HepG2 (cell line): ENCODE data around the gene PDHX. TPM values are rescaled to one million over a fixed set of nuclear protein-coding genes. Genes with fewer than 3 reads are reported as not detected.
A peak's percentile ranks its signal among the peaks of the same experiment; 100 is the strongest.

ENCODE experiments used
- CCAR2 ChIP-seq: fragments of 200-400 bp; formaldehyde crosslinking; optimal IDR thresholded peaks from 2 replicates; pipeline ENCODE3; 2018; ENCODE audit warnings: low read depth, mild to moderate bottlenecking, low read length, moderate library complexity
- CREM ChIP-seq, 2 experiments: sonication (generic) in 1 of 2; formaldehyde crosslinking in 1 of 2; IDR thresholded peaks; 2 replicates each; pipeline versions ENCODE4 v1.4.0 to v1.6.1; 2016 to 2020; ENCODE audit warnings: antibody characterized with exemption in 1 of 2, mild to moderate bottlenecking in 1 of 2, missing genetic modification reagents in 1 of 2
- DPF2 ChIP-seq: sonication (generic); formaldehyde crosslinking; IDR thresholded peaks from 2 replicates; pipeline ENCODE4 v1.4.0; 2020; ENCODE audit warnings: mild to moderate bottlenecking, low read depth, missing genetic modification reagents, borderline replicate concordance
- FOXM1 ChIP-seq: sonication (generic); formaldehyde crosslinking; IDR thresholded peaks from 2 replicates; pipeline ENCODE4 v1.5.0; 2020; ENCODE audit warnings: missing genetic modification reagents
- HHEX ChIP-seq: IDR thresholded peaks from 2 replicates; pipeline ENCODE4 v1.6.1; 2016; ENCODE audit warnings: control low read depth
- MAFK ChIP-seq, 2 experiments: IDR thresholded peaks in 1 of 2; conservative IDR thresholded peaks in 1 of 2; 2 replicates each; pipeline ENCODE4 v1.6.1; 2011; ENCODE audit warnings: improper control_type of control experiment in 2 of 2, low read length in 2 of 2
- NAIF1 ChIP-seq: sonication (generic); formaldehyde crosslinking; IDR thresholded peaks from 2 replicates; pipeline ENCODE4 v1.5.0; 2020; ENCODE audit warnings: mild to moderate bottlenecking, missing genetic modification reagents, borderline replicate concordance
- NR3C1 ChIP-seq: sonication (generic); formaldehyde crosslinking; IDR thresholded peaks from 2 replicates; pipeline ENCODE4 v1.4.0; 2020; ENCODE audit warnings: missing genetic modification reagents
- PHB2 ChIP-seq: fragments of 450-650 bp; IDR thresholded peaks from 2 replicates; pipeline ENCODE4 v1.6.1; 2018; ENCODE audit not compliant: partially characterized antibody
- RXRB ChIP-seq: IDR thresholded peaks from 2 replicates; pipeline ENCODE4 v1.6.1; 2016; ENCODE audit warnings: borderline replicate concordance, missing genetic modification reagents, missing compliant biosample characterization
- SRSF4 ChIP-seq: fragments of 200-400 bp; formaldehyde crosslinking; IDR thresholded peaks from one replicate; pipeline ENCODE4 v1.6.1; 2018; ENCODE audit warnings: mild to moderate bottlenecking, low read depth, low read length, moderate library complexity; ENCODE audit not compliant: poor library complexity, severe bottlenecking
- TEAD3 ChIP-seq: optimal IDR thresholded peaks from 2 replicates; pipeline ENCODE3; 2016; ENCODE audit warnings: borderline replicate concordance
- ZBTB20 ChIP-seq: sonication (generic); formaldehyde crosslinking; IDR thresholded peaks from 2 replicates; pipeline ENCODE4 v1.8.1; 2023; ENCODE audit warnings: missing genetic modification reagents, low read depth, mild to moderate bottlenecking, borderline replicate concordance
- ZMAT3 ChIP-seq: sonication (generic); formaldehyde crosslinking; conservative IDR thresholded peaks from 2 replicates; pipeline ENCODE4 v1.7.0; 2021; ENCODE audit warnings: missing genetic modification reagents
- ZNF124 ChIP-seq: sonication (generic); formaldehyde crosslinking; IDR thresholded peaks from 2 replicates; pipeline ENCODE4 v1.4.0; 2020; ENCODE audit warnings: missing genetic modification reagents
- ZNF138 ChIP-seq: sonication (generic); formaldehyde crosslinking; IDR thresholded peaks from 2 replicates; pipeline ENCODE4 v1.5.0; 2020; ENCODE audit warnings: mild to moderate bottlenecking, low read depth, missing genetic modification reagents
- ZNF530 ChIP-seq: sonication (generic); formaldehyde crosslinking; IDR thresholded peaks from 2 replicates; pipeline ENCODE4 v1.5.0; 2020; ENCODE audit warnings: low read depth, mild to moderate bottlenecking, missing genetic modification reagents
- ZNF772 ChIP-seq: sonication (generic); formaldehyde crosslinking; IDR thresholded peaks from 2 replicates; pipeline ENCODE4 v1.5.0; 2020; ENCODE audit warnings: mild to moderate bottlenecking, missing genetic modification reagents
- ZNF883 ChIP-seq: sonication (generic); formaldehyde crosslinking; IDR thresholded peaks from 2 replicates; pipeline ENCODE4 v1.5.1; 2020; ENCODE audit warnings: mild to moderate bottlenecking, missing genetic modification reagents; ENCODE audit errors: not compliant biosample characterization
- ZSCAN30 ChIP-seq: sonication (generic); formaldehyde crosslinking; IDR thresholded peaks from 2 replicates; pipeline ENCODE4 v1.5.0; 2020; ENCODE audit warnings: mild to moderate bottlenecking, missing genetic modification reagents
- polyA plus RNA-seq, 8 experiments: library from polyadenylated mRNA; depleted of rRNA in 3 of 8; stranded (reverse) in 7 of 8; unstranded in 1 of 8; fragments of >200 nt; fragmentation: Illumina TruSeq in 4 of 8; extraction: Trizol in 4 of 8; gene quantifications; 2 replicates each; pipeline versions ENCODE4 v1.2.1 to v1.2.3, GENCODE V29; 2011 to 2016; ENCODE audit warnings: low read depth in 4 of 8, missing spikeins in 1 of 8, mixed read lengths in 1 of 8; ENCODE audit not compliant: insufficient read depth in 1 of 8
- total RNA-seq, 5 experiments: library from RNA; depleted of rRNA; stranded (reverse); fragments of >200 nt; fragmentation: Illumina TruSeq; extraction: Trizol; gene quantifications; 2 replicates each; pipeline ENCODE4 v1.2.3, GENCODE V29; 2016; ENCODE audit warnings: low read depth in 1 of 5
- TF ChIP-seq, protein P1 (sequence below): sonication (generic); formaldehyde crosslinking; IDR thresholded peaks from 2 replicates; pipeline ENCODE4 v1.5.1; 2020; ENCODE audit warnings: missing genetic modification reagents, mild to moderate bottlenecking, borderline replicate concordance
- TF ChIP-seq, protein P2 (sequence below): sonication (generic); formaldehyde crosslinking; IDR thresholded peaks from 2 replicates; pipeline ENCODE4 v1.9.0; 2021; ENCODE audit warnings: missing genetic modification reagents, borderline replicate concordance

Gene PDHX
- total and polyA plus RNA-seq, 2 of the 13 experiments (the other 11 are each of a cell fraction or from before 2014, with no cell fraction given) = 41.0 to 73.8 TPM

- TF ChIP-seq CREM (IDR thresholded peaks at IDR 0.05) = peak; percentile 76
- no peak for TF ChIP-seq CREM (CRISPR knock-in tag; IDR thresholded peaks at IDR 0.05)
- TF ChIP-seq ZMAT3 (CRISPR knock-in tag) = peak; percentile 81; the same call in 1 of the 2 replicates
- TF ChIP-seq ZNF883 = peak; percentile 49
- TF ChIP-seq FOXM1 (CRISPR knock-in tag) = no peak
- TF ChIP-seq ZNF530 (CRISPR knock-in tag) = no peak
- 0 out of 2 replicates have a peak, but pooled peaks have one; percentile 65 for TF ChIP-seq HHEX (CRISPR knock-in tag)
- no peak for TF ChIP-seq CCAR2
- TF ChIP-seq ZNF124 (CRISPR knock-in tag) = peak; percentile 92; the same call in 1 of the 2 replicates
- TF ChIP-seq ZNF772 (CRISPR knock-in tag) = peak; percentile 85
- peak; percentile 93 for TF ChIP-seq TEAD3 (CRISPR knock-in tag)
- TF ChIP-seq NAIF1 (CRISPR knock-in tag) = peak; percentile 90; the same call in 1 of the 2 replicates
- no peak for TF ChIP-seq NR3C1 (CRISPR knock-in tag)
- TF ChIP-seq DPF2 (CRISPR knock-in tag) = no peak; the same call in 1 of the 2 replicates
- TF ChIP-seq MAFK (conservative IDR thresholded peaks at IDR 0.05 in 1 of 2, IDR thresholded peaks at IDR 0.05 in 1 of 2; ENCODE audit: low read length in 2 of 2) = peak in 1 of 2 experiments; percentile 31; a peak in 1 of 4 replicates
- TF ChIP-seq ZBTB20 = peak; percentile 97; the same call in 1 of the 2 replicates
- TF ChIP-seq, protein P1, sequence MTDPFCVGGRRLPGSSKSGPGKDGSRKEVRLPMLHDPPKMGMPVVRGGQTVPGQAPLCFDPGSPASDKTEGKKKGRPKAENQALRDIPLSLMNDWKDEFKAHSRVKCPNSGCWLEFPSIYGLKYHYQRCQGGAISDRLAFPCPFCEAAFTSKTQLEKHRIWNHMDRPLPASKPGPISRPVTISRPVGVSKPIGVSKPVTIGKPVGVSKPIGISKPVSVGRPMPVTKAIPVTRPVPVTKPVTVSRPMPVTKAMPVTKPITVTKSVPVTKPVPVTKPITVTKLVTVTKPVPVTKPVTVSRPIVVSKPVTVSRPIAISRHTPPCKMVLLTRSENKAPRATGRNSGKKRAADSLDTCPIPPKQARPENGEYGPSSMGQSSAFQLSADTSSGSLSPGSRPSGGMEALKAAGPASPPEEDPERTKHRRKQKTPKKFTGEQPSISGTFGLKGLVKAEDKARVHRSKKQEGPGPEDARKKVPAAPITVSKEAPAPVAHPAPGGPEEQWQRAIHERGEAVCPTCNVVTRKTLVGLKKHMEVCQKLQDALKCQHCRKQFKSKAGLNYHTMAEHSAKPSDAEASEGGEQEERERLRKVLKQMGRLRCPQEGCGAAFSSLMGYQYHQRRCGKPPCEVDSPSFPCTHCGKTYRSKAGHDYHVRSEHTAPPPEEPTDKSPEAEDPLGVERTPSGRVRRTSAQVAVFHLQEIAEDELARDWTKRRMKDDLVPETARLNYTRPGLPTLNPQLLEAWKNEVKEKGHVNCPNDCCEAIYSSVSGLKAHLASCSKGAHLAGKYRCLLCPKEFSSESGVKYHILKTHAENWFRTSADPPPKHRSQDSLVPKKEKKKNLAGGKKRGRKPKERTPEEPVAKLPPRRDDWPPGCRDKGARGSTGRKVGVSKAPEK (CRISPR knock-in tag) = peak; percentile 73; the same call in 1 of the 2 replicates
- TF ChIP-seq PHB2 = no peak
- TF ChIP-seq RXRB (CRISPR knock-in tag) = peak; percentile 81
- no peak for TF ChIP-seq SRSF4
- TF ChIP-seq ZSCAN30 (CRISPR knock-in tag) = no peak
- no peak for TF ChIP-seq ZNF138 (CRISPR knock-in tag)
- TF ChIP-seq, protein P2, sequence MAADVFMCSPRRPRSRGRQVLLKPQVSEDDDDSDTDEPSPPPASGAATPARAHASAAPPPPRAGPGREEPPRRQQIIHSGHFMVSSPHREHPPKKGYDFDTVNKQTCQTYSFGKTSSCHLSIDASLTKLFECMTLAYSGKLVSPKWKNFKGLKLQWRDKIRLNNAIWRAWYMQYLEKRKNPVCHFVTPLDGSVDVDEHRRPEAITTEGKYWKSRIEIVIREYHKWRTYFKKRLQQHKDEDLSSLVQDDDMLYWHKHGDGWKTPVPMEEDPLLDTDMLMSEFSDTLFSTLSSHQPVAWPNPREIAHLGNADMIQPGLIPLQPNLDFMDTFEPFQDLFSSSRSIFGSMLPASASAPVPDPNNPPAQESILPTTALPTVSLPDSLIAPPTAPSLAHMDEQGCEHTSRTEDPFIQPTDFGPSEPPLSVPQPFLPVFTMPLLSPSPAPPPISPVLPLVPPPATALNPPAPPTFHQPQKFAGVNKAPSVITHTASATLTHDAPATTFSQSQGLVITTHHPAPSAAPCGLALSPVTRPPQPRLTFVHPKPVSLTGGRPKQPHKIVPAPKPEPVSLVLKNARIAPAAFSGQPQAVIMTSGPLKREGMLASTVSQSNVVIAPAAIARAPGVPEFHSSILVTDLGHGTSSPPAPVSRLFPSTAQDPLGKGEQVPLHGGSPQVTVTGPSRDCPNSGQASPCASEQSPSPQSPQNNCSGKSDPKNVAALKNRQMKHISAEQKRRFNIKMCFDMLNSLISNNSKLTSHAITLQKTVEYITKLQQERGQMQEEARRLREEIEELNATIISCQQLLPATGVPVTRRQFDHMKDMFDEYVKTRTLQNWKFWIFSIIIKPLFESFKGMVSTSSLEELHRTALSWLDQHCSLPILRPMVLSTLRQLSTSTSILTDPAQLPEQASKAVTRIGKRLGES (CRISPR knock-in tag) = peak; percentile 88; the same call in 1 of the 2 replicates
These were observed 13.7 kb downstream of the PDHX start (continued) for GRCh38 chr11:34929794-34930763.
